AG09319 (cell line): ENCODE results near the gene DDA1.
"Not testable (repeated sequence)": the region's sequence is repeated elsewhere in the genome, so short reads cannot be mapped to it uniquely, and the experiment has no call there.

Experiments
- DNase-seq: peaks from one replicate; pipeline ENCODE4 v3.0.0-alpha.2; 2010; ENCODE audit warnings: low read depth; ENCODE audit errors: extremely low read depth
- CTCF ChIP-seq: IDR thresholded peaks from 2 replicates; pipeline ENCODE4 v1.5.1; 2011; ENCODE audit warnings: low read depth, mild to moderate bottlenecking, inconsistent platforms, low read length, moderate library complexity

The DDA1 gene

GRCh38 chr19:17266589-17266974 is 42.8 kb upstream of the DDA1 start:
- DNase-seq, result no peak
- no peak for TF ChIP-seq CTCF

DNA sequence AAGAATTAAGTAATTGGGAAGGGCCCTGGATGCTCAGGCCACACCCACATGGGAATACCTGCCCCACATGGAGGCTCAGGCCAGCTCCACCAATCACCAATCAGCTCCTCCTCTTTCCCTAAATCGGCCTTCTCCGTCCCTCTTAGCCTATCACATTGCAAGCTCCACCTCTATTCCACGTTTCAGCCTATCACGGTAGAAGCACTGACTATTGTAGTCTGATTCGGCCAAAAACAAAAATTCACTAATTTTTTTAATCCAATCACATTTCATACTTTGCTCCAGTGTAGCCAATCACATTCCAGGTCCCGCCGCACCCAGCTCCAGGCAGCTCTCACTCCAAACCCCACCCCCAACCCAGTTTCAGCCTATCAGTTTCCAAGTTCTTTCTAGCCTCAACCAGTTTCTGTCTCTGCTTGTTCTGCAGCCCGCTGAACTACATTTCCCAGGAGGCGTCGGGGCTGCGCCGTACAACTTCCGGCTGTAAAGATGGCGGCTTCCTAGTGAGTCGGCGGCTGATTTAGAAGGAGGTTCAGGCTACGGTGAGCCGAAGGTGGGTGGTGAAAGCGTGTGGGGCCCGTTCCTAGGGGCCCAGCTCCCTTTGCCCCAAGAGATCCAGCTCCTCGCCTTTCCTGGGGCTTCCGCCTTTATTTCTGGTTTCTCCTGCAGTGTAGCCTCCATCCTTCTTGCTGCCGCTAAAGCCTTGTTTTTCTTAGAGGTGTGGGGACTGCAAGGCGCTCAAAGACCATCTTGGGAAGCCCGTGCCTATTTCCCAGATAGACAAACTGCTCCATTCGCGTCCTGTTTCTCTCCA is 42.2 kb upstream of the DDA1 start, which contains the start of gene BABAM1:
BABAM1 (plus strand) TSS at position 469 of the 814 bp plus-strand sequence. CDS start 1,364 bp downstream, outside the sequence.
- no peak for TF ChIP-seq CTCF
- peak; percentile 98 for DNase-seq

DNA sequence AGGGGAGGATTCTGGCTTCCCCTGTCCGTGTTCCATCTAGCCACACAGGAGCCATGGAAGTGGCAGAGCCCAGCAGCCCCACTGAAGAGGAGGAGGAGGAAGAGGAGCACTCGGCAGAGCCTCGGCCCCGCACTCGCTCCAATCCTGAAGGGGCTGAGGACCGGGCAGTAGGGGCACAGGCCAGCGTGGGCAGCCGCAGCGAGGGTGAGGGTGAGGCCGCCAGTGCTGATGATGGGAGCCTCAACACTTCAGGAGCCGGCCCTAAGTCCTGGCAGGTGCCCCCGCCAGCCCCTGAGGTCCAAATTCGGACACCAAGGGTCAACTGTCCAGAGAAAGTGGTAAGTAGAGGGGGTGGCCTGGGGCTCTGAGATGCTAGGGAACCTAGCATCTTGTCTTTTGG is 40.6 kb upstream of the DDA1 start:
- DNase-seq, result no peak
- TF ChIP-seq CTCF, result no peak

GRCh38 chr19:17274892-17275291 is 34.5 kb upstream of the DDA1 start:
- not testable (repeated sequence) for DNase-seq

DNA sequence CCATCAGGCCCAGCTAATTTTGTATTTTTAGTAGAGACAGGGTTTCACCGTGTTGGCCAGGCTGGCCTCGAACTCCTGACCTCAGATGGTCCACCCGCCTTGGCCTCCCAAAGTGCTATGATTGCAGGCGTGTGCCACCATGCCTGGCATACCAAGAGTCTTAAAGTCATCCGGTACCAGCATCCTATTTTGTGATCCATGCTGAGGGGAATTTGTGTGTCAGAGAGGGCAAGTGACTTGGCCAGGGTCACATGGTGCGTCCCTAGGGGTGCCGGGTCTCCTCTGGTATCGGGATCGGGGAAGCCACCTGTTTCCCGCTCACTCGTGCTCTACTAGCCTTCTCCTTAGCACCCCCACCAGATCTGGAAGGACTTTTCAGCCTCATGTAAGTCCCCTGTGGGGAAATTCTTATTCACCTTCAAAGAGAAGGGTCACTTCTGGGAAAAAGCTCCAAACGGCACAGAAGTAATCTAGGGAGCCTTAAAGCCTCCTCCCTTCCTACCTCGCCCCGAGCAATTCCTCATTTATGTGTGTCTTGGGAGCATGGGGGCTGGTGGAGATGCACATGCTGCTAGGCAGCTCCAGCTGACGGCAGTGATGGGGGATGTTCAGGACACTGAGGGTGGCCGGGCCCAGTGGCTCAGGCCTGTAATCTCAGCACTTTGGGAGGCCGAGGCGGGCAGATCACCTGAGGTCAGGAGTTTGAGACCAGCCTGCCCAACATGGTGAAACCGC is 33.8 kb upstream of the DDA1 start:
- no peak for DNase-seq
- no peak for TF ChIP-seq CTCF

DNA sequence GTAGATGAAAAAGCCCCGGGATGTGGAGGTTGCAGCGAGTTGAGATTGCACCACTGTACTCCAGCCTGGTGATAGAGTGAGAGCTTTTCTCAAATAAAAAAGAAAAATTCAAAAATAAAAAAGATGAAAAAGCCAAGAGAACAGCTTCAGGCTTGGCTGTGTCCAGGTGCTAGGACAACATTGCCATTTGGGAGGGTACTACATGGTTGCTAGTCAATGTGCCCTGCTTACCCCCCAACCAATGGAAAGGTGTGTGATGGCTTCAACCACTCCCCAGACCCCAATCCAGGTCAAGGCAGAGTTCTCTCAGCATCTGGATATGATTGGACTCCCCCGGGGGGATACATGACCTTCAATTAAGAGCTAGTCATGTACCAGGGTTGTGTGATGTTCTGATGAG is 29.9 kb upstream of the DDA1 start:
- no peak for DNase-seq
- TF ChIP-seq CTCF, result no peak

- DNase-seq, result no peak
These were observed 27.7 kb upstream of the DDA1 start, which contains the start of gene ANKLE1 for GRCh38 chr19:17281391-17282304. TSS of gene ANKLE1 (plus strand) at chr19:17281901. CDS start at chr19:17281921, 20 bp downstream.

More at GRCh38 chr19:17281391-17282304, 27.7 kb upstream of the DDA1 start, which contains the start of gene ANKLE1:
- TF ChIP-seq CTCF, result no peak
